Mesenchymal stem cell (in vitro differentiated cells and primary cell): ENCODE results near the gene HAL.

Source experiments
- DNase-seq: peaks from one replicate; pipeline ENCODE4 v3.0.0-alpha.2; 2013
- H2AFZ ChIP-seq: one replicate; pipeline ENCODE4 v1.6.1; 2013; ENCODE audit warnings: low read depth, mild to moderate bottlenecking, control low read depth, inconsistent platforms, low read length, moderate library complexity
- H2AK5ac ChIP-seq: 2 replicates; pipeline ENCODE4 v1.6.1; 2013; ENCODE audit warnings: low read length, moderate library complexity, mild to moderate bottlenecking, inconsistent platforms; ENCODE audit not compliant: severe bottlenecking
- H2BK120ac ChIP-seq: one replicate; pipeline ENCODE4 v1.6.1; 2013; ENCODE audit warnings: low read depth, mild to moderate bottlenecking, inconsistent platforms, low read length, moderate library complexity
- H2BK12ac ChIP-seq, 2 experiments: one replicate each; pipeline ENCODE4 v1.6.1; 2013; ENCODE audit warnings: inconsistent platforms in 2 of 2, low read length in 2 of 2, mild to moderate bottlenecking in 2 of 2, moderate library complexity in 2 of 2, control low read depth in 1 of 2
- H2BK15ac ChIP-seq: one replicate; pipeline ENCODE4 v1.6.1; 2013; ENCODE audit warnings: mild to moderate bottlenecking, low read depth, inconsistent platforms; ENCODE audit not compliant: poor library complexity, severe bottlenecking
- H2BK5ac ChIP-seq: 2 replicates; pipeline ENCODE4 v1.6.1; 2013; ENCODE audit warnings: low read depth, mild to moderate bottlenecking, low read length, control low read depth, inconsistent platforms; ENCODE audit not compliant: poor library complexity, severe bottlenecking
- H3K14ac ChIP-seq, 2 experiments: one replicate each; pipeline ENCODE4 v1.6.1; 2013; ENCODE audit warnings: inconsistent platforms in 2 of 2, low read length in 2 of 2, control low read depth in 1 of 2, mild to moderate bottlenecking in 1 of 2, moderate library complexity in 1 of 2
- H3K18ac ChIP-seq, 2 experiments: one replicate each; pipeline ENCODE4 v1.6.1; 2013; ENCODE audit warnings: inconsistent platforms in 2 of 2, low read length in 2 of 2, control low read depth in 1 of 2, low read depth in 1 of 2, mild to moderate bottlenecking in 1 of 2
- H3K23ac ChIP-seq, 2 experiments: one replicate each; pipeline ENCODE4 v1.6.1; 2013; ENCODE audit warnings: inconsistent platforms in 2 of 2, low read length in 2 of 2, mild to moderate bottlenecking in 2 of 2, moderate library complexity in 2 of 2, control low read depth in 1 of 2
- H3K27ac ChIP-seq: 2 replicates; pipeline ENCODE4 v1.5.1; 2013; ENCODE audit warnings: mild to moderate bottlenecking, moderate library complexity, low read length, control low read depth, inconsistent platforms; ENCODE audit not compliant: poor library complexity, severe bottlenecking
- H3K27me3 ChIP-seq, 2 experiments: 2 replicates each; pipeline versions ENCODE4 v1.6.1 to v1.7.0; 2013; ENCODE audit warnings: low read length in 2 of 2, mild to moderate bottlenecking in 2 of 2, moderate library complexity in 2 of 2, control low read depth in 1 of 2, inconsistent platforms in 1 of 2; ENCODE audit not compliant: control insufficient read depth in 1 of 2, insufficient read depth in 1 of 2
- H3K36me3 ChIP-seq, 2 experiments: 2 replicates each; pipeline versions ENCODE4 v1.6.1 to v1.7.0; 2013; ENCODE audit warnings: low read length in 2 of 2, control low read depth in 1 of 2, inconsistent platforms in 1 of 2, low read depth in 1 of 2, mild to moderate bottlenecking in 1 of 2; ENCODE audit not compliant: insufficient read depth in 2 of 2, control insufficient read depth in 1 of 2
- H3K4ac ChIP-seq, 2 experiments: one replicate each; pipeline ENCODE4 v1.6.1; 2013; ENCODE audit warnings: inconsistent platforms in 2 of 2, low read length in 2 of 2, mild to moderate bottlenecking in 2 of 2, moderate library complexity in 2 of 2, control low read depth in 1 of 2, low read depth in 1 of 2
- H3K4me1 ChIP-seq: 2 replicates; pipeline ENCODE4 v1.6.1; 2013; ENCODE audit warnings: low read depth, low read length, control low read depth; ENCODE audit not compliant: control insufficient read depth, insufficient read depth
- H3K4me2 ChIP-seq: 2 replicates; pipeline ENCODE4 v1.6.1; 2013; ENCODE audit warnings: low read length, mild to moderate bottlenecking, inconsistent platforms; ENCODE audit not compliant: poor library complexity, severe bottlenecking
- H3K4me3 ChIP-seq, 2 experiments: 2 replicates each; pipeline versions ENCODE4 v1.5.1 to v1.7.0; 2013; ENCODE audit warnings: low read length in 2 of 2, mild to moderate bottlenecking in 2 of 2, control low read depth in 1 of 2, low read depth in 1 of 2; ENCODE audit not compliant: insufficient read depth in 1 of 2
- H3K79me1 ChIP-seq: replicated peaks from 2 replicates; pipeline ENCODE4 v1.6.1; 2013; ENCODE audit warnings: mild to moderate bottlenecking, control low read depth, low read length, inconsistent platforms; ENCODE audit not compliant: poor library complexity, severe bottlenecking
- H3K9ac ChIP-seq: 2 replicates; pipeline ENCODE4 v1.7.0; 2013; ENCODE audit warnings: mild to moderate bottlenecking, low read length, moderate library complexity
- H3K9me3 ChIP-seq: 2 replicates; pipeline ENCODE4 v1.7.0; 2013; ENCODE audit warnings: mild to moderate bottlenecking, low read length; ENCODE audit not compliant: control insufficient read depth
- H4K8ac ChIP-seq: one replicate; pipeline ENCODE4 v1.6.1; 2013; ENCODE audit warnings: inconsistent platforms, mild to moderate bottlenecking, low read length, moderate library complexity
- H4K91ac ChIP-seq: one replicate; pipeline ENCODE4 v1.6.1; 2013; ENCODE audit warnings: mild to moderate bottlenecking, low read length, inconsistent platforms
- WGBS: methylation state at CpG from one replicate; pipeline ENCODE4 v1.1.7; 2013; ENCODE audit warnings: mixed read lengths; 5-methylcytosine and 5-hydroxymethylcytosine counted together

HAL gene

DNA sequence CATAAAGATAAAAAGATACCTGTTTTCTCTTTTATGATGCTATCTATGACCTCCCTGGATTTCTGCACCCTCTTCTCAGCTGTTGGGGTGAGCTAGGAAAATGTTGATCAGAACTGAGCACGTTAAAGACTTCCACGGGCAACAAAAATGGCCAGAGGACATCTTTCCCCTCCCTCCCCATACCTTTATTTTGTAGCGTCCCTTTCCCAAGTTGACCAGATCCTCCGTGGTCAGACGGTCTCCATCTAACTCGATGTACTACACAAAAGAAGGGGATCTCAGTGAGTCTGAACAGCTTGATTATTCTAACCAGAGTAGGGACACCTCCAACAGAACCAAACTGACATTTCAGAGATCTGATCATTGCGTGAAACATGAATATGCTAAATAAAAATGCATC, 2.2 kb downstream of the HAL start:
- no peak overlapping the region for H4K8ac ChIP-seq
- peaks cover 0 to 7% of the 10 kb centered on the region in 2 experiments for H3K36me3 ChIP-seq
- H2BK15ac ChIP-seq: no peak overlapping the region
- H4K91ac ChIP-seq: no peak overlapping the region
- no peak overlapping the region for H3K27ac ChIP-seq
- no peaks in the 10 kb centered on the region for H3K9me3 ChIP-seq
- H2AFZ ChIP-seq: no peak overlapping the region
- H2BK120ac ChIP-seq: no peak overlapping the region
- H2BK12ac ChIP-seq: no peak overlapping the region
- H2AK5ac ChIP-seq: no peak overlapping the region
- WGBS: 96% methylated on average over 6 of the region's 7 CpGs
- H3K4me1 ChIP-seq: no peaks in the 10 kb centered on the region
- no peak overlapping the region for H3K18ac ChIP-seq
- no peak overlapping the region for H3K4me3 ChIP-seq
- no peak overlapping the region for H3K9ac ChIP-seq
- H3K4me2 ChIP-seq: no peak overlapping the region
- no peak overlapping the region for H3K4ac ChIP-seq
- DNase-seq: no peak
- no peak overlapping the region for H3K23ac ChIP-seq
- no peaks in the 10 kb centered on the region for H3K79me1 ChIP-seq
- H3K14ac ChIP-seq: no peak overlapping the region
- no peak overlapping the region for H2BK5ac ChIP-seq
- H3K27me3 ChIP-seq: peaks cover 0 to 24% of the 10 kb centered on the region in 2 experiments

DNA sequence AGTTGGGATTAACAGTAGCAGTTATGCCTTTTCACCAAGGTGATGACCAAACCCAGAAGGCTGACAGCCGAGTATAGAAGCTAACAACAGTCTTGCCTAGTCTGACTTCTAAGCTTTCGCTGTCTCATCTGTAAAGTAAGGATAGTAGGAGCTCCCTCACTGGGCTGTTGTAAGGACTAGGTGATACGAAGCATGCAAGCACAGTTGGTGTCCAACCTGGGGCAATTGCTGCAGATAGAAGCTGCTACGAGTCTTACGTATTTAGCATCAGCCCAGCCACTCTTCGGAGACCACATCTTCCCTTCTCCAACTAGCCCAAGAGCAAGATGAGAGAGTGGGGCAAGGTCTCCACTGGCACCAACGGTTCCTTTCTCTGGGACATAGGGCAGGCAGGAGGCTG, 6.0 kb downstream of the HAL start:
- H2AK5ac ChIP-seq: no peak overlapping the region
- no peak overlapping the region for H3K9ac ChIP-seq
- no peak overlapping the region for H3K4me2 ChIP-seq
- no peak for DNase-seq
- H3K4me1 ChIP-seq: no peaks in the 10 kb centered on the region
- no peak overlapping the region for H3K14ac ChIP-seq
- H3K4ac ChIP-seq: no peak overlapping the region
- no peak overlapping the region for H4K91ac ChIP-seq
- H4K8ac ChIP-seq: no peak overlapping the region
- no peak overlapping the region for H2BK120ac ChIP-seq
- no peak overlapping the region for H3K23ac ChIP-seq
- 88% methylated on average over 6 of the region's 7 CpGs for WGBS
- no peak overlapping the region for H3K18ac ChIP-seq
- no peaks in the 10 kb centered on the region for H3K79me1 ChIP-seq
- H3K9me3 ChIP-seq: no peaks in the 10 kb centered on the region
- no peak overlapping the region for H3K27ac ChIP-seq
- peaks cover 3 to 31% of the 10 kb centered on the region in 2 experiments for H3K27me3 ChIP-seq
- H2BK5ac ChIP-seq: no peak overlapping the region
- no peak overlapping the region for H2BK15ac ChIP-seq
- H2AFZ ChIP-seq: no peak overlapping the region
- H2BK12ac ChIP-seq: no peak overlapping the region
- H3K4me3 ChIP-seq: no peak overlapping the region
- no peaks in the 10 kb centered on the region for H3K36me3 ChIP-seq

GRCh38 chr12:95989504-95990123, 6.5 kb downstream of the HAL start:
- Histone ChIP-seq H3K27me3 (peaks cover 3 to 31% of the 10 kb centered on the region in 2 experiments), H3K27ac (no peak overlapping the region), H3K36me3 (no peaks in the 10 kb centered on the region), H3K9ac (no peak overlapping the region), H3K79me1 (no peaks in the 10 kb centered on the region), H3K18ac (no peak overlapping the region), H4K91ac (no peak overlapping the region), H3K4me3 (no peak overlapping the region), H2BK120ac (no peak overlapping the region), H2AFZ (no peak overlapping the region), H3K4me1 (no peaks in the 10 kb centered on the region), H3K4ac (no peak overlapping the region), H3K4me2 (no peak overlapping the region), H4K8ac (no peak overlapping the region), H3K9me3 (no peaks in the 10 kb centered on the region), H2BK15ac (no peak overlapping the region), H2BK12ac (no peak overlapping the region), H2BK5ac (no peak overlapping the region), H3K14ac (no peak overlapping the region), H3K23ac (no peak overlapping the region), H2AK5ac (no peak overlapping the region)
- no peak for DNase-seq
- whole genome bisulfite sequencing: 76% methylated on average over 3 of the region's 4 CpGs

DNA sequence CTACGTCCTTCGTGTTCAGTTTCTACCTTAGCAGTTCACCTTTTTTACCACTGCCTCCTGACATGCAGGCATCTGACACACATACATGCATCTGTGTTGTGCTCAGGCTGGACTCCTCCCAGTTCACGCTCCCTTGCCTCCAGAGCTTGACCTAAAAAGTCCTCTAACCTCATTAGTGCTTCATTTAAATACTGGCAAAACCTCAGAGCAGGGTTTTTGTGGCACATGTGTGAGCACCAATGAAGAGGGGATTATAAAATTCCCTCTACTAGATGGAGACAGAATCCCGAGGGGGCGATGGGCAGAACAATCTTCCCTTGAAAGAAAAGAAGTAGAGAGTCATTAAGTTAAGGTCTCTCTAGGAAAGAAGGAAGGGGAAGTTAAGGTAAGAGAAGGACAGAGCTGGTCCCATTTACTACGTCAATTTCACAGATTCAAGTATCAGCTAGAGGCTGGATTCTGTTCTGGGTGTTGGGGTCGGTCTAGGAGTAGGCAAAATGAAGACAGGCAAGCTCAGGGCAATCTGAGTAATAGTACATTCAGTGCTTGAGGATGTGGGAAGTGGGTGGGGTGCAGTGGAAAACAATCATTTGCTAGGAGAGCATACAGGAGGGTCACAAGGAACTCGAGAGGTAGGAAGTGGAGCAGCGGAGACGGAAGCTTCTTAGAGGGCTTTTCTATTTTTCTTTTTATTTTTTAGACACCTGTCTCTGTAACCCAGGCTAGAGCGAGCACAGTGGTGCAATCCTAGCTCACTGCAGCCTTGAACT, 7.5 kb downstream of the HAL start:
- WGBS: 72% methylated on average over 11 of the region's 11 CpGs
- H4K8ac ChIP-seq: no peak overlapping the region

More for the DNA sequence above, 7.5 kb downstream of the HAL start:
- Histone ChIP-seq H2AK5ac (no peak overlapping the region), H3K9ac (no peak overlapping the region), H2BK120ac (no peak overlapping the region), H3K4me3 (no peak overlapping the region), H2BK12ac (no peak overlapping the region), H2AFZ (no peak overlapping the region), H3K27me3 (peaks cover 3 to 31% of the 10 kb centered on the region in 2 experiments), H3K18ac (no peak overlapping the region), H3K27ac (no peak overlapping the region), H3K79me1 (no peaks in the 10 kb centered on the region), H4K91ac (no peak overlapping the region), H3K14ac (no peak overlapping the region), H3K9me3 (no peaks in the 10 kb centered on the region), H3K23ac (no peak overlapping the region), H3K4me1 (no peaks in the 10 kb centered on the region), H3K4me2 (no peak overlapping the region), H3K36me3 (no peaks in the 10 kb centered on the region), H2BK15ac (no peak overlapping the region), H3K4ac (no peak overlapping the region), H2BK5ac (no peak overlapping the region)
- no peak for DNase-seq
